Fibroblast of pulmonary artery (primary cell): ENCODE data around the gene LRRC40.
A peak's percentile ranks its signal among the peaks of the same experiment; 100 is the strongest.

ENCODE experiments used
- DNase-seq: peaks from one replicate; pipeline ENCODE4 v3.0.0-alpha.2; 2010; ENCODE audit warnings: low read depth
- H3K4me3 ChIP-seq: replicated peaks from 2 replicates; pipeline ENCODE4 v1.5.1; 2011; ENCODE audit warnings: low read depth, mild to moderate bottlenecking, control low read depth, low read length, moderate library complexity
- CTCF ChIP-seq: IDR thresholded peaks from 2 replicates; pipeline ENCODE4 v1.5.1; 2011; ENCODE audit warnings: mild to moderate bottlenecking, control low read depth, low read length, inconsistent platforms; ENCODE audit errors: missing control alignments

The LRRC40 gene

DNA sequence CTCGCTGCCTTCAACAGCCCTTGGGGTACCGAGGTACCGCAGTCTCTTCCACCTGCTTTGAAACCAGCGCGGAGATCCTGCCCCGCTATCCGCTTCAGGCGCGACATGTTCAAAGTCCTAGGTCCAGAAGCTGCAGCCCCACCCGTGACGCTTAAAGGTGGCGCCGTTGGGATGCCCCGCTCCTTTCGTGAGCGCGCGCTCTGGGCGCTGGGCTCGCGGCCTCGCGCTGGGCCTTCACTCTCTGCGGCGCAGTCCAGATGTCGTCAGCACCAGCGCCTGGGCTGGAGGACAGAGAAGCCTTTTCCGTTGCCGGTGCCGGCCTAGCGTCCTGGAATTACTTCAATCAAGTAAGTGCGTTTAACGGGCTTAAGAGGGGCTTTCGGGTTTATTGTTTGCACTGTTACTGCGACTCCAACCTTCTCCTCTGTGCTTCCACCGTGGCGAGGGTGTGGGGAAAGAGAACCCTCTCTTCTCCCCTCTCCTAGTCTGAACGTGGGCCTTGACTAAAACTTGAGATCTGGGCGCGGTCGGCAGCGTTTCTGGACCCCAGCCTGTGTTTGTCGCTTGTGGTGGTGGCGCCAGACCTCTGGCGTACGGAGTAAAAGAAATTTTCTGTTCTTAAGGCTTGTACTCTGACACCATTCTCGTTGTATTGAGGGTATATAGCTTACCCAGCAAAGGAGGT, at the start of gene LRRC40:
TSS of gene LRRC40 (minus strand) at position 146 of the 685 bp plus-strand sequence. CDS start at position 107, 39 bp downstream.
- no peak for TF ChIP-seq CTCF
- peak within 1 kb of the TSS; percentile 99 for H3K4me3 ChIP-seq
- DNase-seq, result peak; percentile 96

- DNase-seq, result no peak
- no peak overlapping the region for H3K4me3 ChIP-seq
- no peak for TF ChIP-seq CTCF
Measured at GRCh38 chr1:70248729-70249128, 43.4 kb upstream of the LRRC40 start.

DNA sequence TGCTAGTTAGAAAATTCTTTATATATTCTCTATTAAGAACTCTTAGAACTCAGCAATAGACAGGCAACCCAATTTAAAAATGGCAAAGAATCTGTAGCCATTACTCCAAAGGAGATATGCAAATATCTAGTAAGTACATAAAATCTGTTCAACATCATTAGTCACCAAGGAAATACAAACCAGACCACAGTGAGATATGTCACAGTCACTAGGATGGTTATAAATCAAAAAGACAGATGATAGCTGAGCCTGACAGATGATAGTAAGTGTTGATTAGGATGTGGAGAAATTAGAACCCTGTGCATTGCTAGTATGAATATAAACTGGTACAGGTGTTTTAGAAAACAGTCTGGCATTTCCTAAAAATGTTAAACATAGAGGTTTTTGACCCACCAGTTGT, 42.4 kb upstream of the LRRC40 start:
- no peak for TF ChIP-seq CTCF
- no peak overlapping the region for H3K4me3 ChIP-seq
- DNase-seq, result no peak

GRCh38 chr1:70247122-70247521, 41.7 kb upstream of the LRRC40 start:
- H3K4me3 ChIP-seq, result no peak overlapping the region
- no peak for TF ChIP-seq CTCF
- no peak for DNase-seq

DNA sequence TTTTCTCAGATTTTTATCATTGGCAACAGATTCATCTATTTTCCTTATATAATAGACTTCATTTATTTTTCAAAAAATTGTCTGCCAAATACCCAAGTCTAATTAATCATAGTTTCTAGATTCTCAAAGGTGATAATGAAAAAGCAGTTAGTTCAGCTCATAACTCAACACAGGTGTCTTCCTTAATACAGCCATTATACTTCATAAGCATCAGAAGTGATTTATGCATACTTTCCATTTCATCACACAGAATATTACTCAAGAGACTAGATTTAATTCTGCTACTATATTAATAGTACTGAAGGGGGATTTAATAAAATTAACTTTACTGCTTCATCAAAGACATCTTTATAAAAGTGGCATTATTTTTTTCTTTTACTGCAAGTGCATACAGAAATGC, 34.6 kb upstream of the LRRC40 start:
- no peak overlapping the region for H3K4me3 ChIP-seq
- no peak for DNase-seq
- no peak for TF ChIP-seq CTCF

- no peak for DNase-seq
- no peak overlapping the region for H3K4me3 ChIP-seq
- no peak for TF ChIP-seq CTCF
Measured at GRCh38 chr1:70234733-70235132, 29.4 kb upstream of the LRRC40 start.

DNA sequence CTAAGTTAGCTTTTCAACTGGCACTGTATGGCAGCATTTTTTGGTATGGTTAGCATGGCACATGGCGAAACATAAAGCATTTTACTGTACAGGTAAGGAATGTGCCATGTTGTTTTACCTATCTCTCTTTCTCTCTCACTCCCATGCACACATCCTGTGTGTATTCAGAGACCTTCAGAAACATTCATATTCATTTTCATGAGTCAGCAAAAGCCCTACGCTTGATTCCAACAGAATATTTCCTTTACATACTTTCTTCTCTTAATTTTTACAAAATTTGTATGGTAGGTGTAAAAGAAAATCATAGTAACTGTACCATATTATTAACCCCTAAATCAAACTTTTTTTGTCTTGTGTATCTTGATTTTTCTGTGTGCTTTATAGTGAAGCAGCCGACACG, 26.1 kb upstream of the LRRC40 start:
- TF ChIP-seq CTCF, result no peak

More for the DNA sequence above, 26.1 kb upstream of the LRRC40 start:
- DNase-seq, result no peak
- H3K4me3 ChIP-seq, result no peak overlapping the region
